GM21367 (cell line): ENCODE data around the gene USP31.

ENCODE experiments used
- ATAC-seq: cut with Tn5 transposase; IDR thresholded peaks from one replicate; pipeline ENCODE4 v1.9.1; 2021; ENCODE audit not compliant: unreplicated experiment

USP31 gene, protein sequence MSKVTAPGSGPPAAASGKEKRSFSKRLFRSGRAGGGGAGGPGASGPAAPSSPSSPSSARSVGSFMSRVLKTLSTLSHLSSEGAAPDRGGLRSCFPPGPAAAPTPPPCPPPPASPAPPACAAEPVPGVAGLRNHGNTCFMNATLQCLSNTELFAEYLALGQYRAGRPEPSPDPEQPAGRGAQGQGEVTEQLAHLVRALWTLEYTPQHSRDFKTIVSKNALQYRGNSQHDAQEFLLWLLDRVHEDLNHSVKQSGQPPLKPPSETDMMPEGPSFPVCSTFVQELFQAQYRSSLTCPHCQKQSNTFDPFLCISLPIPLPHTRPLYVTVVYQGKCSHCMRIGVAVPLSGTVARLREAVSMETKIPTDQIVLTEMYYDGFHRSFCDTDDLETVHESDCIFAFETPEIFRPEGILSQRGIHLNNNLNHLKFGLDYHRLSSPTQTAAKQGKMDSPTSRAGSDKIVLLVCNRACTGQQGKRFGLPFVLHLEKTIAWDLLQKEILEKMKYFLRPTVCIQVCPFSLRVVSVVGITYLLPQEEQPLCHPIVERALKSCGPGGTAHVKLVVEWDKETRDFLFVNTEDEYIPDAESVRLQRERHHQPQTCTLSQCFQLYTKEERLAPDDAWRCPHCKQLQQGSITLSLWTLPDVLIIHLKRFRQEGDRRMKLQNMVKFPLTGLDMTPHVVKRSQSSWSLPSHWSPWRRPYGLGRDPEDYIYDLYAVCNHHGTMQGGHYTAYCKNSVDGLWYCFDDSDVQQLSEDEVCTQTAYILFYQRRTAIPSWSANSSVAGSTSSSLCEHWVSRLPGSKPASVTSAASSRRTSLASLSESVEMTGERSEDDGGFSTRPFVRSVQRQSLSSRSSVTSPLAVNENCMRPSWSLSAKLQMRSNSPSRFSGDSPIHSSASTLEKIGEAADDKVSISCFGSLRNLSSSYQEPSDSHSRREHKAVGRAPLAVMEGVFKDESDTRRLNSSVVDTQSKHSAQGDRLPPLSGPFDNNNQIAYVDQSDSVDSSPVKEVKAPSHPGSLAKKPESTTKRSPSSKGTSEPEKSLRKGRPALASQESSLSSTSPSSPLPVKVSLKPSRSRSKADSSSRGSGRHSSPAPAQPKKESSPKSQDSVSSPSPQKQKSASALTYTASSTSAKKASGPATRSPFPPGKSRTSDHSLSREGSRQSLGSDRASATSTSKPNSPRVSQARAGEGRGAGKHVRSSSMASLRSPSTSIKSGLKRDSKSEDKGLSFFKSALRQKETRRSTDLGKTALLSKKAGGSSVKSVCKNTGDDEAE (N-terminal part only)

DNA sequence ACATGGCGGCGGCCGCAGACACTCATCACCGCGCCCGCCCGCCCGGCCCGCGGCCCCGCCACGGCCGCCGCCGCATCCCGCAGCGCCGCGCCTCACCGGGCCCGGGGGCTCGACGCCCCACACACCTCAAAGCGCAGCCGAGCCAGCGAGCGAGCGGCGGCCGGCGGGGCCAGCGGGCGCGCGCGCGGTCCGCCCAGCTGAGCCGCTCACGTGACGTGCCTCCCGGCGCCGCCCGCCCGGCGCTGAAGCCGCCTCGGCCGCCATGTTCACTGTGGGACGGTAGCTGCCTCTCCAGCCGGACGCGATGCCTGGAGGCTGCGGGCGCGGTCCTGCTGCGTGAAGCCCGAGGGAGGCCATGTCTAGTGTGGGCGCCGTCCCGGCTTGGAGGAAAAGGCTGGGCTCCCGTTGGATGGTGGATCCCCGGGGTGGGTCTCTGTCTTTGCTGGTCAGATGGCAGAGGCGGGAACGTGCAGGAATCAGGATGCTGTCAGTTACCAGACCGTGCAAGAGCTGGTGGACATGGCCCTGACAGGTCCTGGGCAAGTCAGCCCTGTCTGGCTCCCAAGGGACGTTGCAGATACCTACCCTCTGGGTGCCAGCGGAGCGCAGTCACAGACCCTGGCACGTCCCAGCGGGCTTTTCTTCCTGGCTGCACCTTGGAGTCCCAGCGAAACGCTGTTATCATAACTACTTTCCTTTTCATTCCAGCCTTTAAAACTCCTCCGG lies at the start of gene USP31:
Gene USP31, minus strand, starts transcription at position 186 of the 726 bp plus-strand sequence. Its CDS starts 182 bp downstream, at position 4.
- peak; percentile 89 for ATAC-seq

DNA sequence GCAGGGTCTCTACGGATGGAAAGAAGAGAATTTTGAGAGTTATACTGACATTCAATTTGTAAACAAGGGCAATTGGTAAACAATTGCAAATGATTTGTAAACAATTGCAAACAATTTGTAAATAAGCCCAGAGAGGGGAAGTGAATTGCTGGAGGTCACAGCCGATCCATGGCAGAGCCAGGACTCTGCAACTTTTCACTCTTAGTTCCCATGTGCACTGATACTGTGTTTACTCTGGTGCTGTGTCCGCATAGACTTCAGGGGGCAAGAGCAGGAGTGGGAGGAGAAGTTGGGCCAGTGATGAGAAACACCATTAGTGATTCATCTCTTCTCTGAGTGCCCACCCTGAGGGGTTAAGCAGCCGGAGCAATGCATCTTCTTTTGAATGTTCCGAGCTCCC lies 47.3 kb upstream of the USP31 start:
- no peak for ATAC-seq

DNA sequence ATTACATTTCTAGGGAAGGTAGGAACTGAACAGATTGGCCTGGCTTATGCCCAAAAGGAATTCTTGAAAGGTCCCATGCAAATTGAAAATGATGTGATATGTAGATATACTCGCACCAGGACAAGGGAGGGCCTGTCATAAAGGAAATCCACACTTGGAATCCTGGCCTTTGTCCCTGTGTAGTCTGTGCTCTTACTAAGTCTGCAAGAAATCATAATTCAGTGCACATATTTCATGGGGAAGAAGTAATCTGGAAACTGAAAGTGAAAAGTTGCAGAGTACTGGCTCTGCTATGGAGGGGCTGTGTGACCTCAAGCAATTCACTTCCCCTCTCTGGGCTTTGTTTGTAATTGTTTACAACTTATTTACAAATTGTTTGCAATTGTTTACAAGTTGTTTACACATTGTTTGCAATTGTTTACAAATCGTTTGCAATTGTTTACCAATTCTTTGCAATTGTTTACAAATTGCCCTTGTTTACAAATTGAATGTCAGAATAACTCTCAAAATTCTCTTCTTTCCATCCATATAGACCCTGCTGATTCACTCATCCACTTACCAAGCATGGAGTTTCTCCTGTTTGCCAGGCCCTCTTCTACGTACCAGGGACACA lies 46.2 kb upstream of the USP31 start:
- ATAC-seq, result no peak

DNA sequence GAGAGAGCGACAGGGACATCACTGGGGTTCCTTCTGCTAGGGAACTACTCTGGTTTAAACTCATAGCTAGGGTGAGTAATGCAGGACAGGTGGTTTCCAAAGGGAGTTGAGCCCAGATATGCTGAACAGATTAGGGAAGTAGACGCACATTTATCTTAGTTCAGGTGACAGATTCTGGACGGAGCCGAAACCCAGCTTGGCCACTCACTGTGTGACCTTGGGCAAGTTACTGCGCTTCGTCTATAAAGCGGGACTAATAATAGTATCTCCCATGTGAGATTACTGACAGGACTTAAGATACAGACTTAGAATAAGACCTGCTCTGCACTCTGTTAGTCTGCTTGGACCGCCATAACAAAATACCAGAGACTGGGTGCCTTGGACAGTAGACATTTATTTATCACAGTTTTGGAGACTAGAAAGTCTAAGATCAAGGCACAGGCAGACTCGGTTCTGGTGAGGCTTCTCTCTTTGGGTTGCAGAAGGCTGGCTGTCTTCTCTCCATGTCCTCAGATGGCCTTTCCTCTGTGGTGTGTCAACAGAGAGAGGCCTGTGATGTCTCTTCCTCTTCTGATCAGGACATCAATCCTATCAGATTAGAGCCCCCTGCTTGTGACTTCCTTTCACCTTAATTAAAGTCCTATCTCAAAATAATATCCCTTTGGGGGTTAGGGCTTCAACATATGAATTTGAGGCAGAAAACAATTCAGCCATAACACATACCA lies 45.4 kb upstream of the USP31 start:
- ATAC-seq, result no peak

DNA sequence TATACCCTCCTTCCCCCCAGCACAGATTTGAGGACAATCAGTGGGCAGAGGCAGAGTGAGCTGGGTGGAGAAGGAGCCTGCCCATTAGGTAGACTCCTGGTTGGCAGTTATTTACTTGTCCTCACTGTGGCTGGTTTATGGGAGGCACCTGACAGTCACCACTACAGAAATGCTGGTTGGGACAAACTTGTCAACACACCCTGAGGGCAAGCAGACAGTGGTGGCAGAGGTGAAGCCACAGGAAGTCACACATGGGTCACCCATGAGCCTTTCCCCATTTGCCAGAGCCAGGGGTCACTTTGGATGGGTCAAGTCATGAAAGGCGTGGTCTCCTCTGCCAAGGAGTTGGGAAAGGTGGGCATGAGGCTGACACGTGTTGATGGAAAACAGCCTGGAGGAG lies 39.7 kb upstream of the USP31 start:
- ATAC-seq, result no peak

DNA sequence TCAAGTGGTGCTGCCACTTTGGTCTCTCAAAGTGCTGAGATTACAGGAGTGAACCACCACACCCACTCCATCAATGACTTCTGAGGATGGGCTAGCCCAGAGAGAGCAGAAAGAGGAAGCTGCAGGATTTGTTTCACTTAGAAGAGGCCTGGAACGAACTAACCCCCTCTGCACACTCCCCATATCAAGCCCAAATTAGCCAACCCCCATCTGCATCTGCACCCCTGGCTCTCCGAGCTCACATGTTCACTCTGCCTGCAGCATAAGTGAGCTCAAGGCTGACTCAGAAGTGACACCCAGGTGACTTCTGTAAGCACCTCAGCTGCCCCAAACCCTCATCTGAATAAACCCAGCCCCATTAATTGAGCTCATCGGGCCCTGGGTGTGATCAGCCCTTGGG lies 38.1 kb upstream of the USP31 start:
- ATAC-seq, result no peak

DNA sequence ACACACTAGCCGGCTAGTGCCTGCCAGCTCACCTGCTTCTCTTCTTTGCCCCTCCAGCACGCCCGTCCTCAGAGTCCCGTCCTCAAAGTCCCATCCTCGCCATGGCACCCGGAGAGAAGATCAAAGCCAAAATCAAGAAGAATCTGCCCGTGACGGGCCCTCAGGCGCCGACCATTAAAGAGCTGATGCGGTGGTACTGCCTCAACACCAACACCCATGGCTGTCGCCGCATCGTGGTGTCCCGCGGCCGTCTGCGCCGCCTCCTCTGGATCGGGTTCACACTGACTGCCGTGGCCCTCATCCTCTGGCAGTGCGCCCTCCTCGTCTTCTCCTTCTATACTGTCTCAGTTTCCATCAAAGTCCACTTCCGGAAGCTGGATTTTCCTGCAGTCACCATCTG lies 36.9 kb upstream of the USP31 start:
- no peak for ATAC-seq

DNA sequence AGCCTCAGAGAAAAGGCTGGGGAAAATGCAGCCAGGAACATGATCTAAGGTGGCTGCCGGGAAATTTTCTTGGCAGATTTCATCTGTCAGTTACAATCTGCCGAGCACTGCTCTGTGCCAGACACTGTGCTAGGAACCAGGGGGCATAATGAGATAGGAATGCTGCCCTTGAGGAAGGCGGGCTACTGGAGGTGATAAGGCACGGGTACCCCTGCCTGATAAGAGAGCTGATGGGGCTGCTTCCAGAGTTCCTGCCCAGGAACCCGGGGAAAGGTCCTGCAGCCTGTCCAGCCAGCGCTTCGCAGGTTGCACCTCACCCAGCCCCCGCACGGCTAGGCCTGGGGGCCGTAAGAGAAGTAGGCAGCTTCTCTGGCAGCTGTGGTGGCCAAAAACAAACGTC lies 36.4 kb upstream of the USP31 start:
- no peak for ATAC-seq

DNA sequence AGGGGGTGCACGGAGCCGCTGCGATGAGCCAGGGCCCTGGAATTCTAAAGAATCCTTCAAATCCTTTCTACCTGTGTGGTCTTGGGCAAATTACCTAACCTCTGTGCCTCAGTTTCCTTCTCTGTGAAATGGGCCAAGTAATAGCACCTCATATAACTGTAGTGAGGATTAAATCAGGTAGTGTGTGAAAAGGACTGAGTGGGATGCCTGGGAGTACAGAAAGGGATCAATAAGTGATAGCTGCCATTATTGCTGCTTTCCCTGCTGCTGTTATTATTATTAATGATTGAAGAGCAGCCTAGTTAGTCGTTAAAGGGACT lies 34.3 kb upstream of the USP31 start:
- ATAC-seq, result no peak

DNA sequence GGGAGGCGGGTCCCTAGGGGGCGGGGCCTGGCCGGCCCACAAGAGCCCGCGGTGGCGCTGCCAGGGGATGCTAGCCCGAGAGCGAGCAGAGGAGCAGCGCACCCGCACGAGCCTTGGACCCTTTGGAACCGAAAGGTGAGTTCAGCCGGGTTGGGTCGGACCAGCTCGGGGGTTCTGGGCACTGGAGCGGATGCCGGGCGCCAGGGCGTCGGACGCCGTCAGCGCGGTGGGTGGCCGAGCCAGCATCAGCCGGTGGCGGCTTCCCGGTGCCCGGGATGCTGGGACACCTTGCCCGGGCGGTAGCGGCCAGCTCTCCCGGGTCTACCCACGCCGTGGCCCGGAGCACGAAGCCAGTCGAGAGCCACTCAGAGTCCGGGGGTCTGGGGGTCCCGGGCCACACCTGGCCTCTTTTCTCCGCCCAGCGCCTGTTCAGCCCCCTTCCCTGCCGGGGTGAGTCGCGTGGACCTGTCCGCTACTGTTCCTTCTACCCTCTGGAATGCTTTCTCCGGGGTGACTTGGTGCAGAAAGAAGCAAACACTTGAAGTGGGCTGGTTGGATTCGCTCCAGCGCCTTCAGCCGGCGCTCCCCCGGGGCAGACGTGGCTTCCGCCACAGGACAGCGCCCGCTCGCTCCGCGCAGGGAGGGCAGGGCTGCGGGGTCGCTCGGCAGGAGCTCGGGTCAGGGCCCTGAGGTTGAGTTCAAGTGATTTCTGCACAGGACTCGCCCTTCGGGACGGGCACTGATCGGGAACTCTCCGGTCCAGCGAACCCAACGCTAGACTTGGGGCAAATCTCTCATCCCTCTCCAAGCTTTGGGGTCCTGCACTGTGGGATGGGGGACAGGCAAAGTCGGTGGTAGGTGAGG lies 33.7 kb upstream of the USP31 start, which contains the start of gene SCNN1G:
Gene SCNN1G, plus strand, starts transcription at position 67 of the 864 bp plus-strand sequence. CDS start 3,527 bp downstream, outside the sequence.
- no peak for ATAC-seq

DNA sequence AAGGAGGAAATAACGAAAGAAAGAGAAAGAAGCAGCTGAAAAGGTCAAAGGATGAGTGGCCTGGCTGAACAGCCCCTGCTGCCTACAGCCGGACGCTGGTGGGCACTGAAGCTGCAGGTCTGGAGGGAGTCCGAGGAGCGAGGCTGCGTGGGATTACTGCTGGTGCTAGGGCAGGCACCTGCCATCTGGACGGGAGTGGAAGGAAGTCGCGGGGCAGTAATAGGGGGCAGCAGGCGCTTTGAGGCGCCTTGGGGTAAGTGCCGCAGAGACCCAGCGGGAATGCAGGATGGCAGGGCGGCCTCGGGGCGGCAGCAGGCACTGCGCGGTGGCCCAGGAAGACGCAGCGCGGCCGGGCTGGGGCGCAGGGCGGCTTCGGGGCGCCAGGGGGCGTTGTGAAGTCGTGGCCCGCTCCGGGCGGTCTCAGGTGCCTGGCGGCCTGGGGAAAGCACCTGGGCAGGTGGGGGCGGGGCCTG lies 33.0 kb upstream of the USP31 start:
- ATAC-seq, result peak; percentile 84

DNA sequence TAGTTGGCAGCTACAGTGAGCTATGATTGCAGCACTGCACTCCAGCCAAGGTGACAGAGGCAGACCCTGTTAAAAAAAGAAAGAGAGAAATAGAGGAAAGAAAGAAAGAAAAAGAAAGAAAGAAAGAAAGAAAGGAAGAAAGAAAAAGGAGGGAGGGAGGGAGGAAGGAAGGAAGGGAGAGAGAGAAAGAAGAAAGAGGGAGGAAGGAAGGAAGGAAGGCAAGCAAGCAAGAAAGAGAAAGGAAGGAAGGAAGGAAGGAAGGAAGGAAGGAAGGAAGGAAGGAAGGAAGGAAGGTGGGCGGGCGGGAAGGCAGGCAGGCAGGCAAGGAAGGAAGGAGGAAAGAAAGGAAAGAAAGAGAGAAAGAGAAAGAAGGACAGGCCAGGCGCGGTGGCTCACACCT lies 32.3 kb upstream of the USP31 start:
- ATAC-seq, result no peak

DNA sequence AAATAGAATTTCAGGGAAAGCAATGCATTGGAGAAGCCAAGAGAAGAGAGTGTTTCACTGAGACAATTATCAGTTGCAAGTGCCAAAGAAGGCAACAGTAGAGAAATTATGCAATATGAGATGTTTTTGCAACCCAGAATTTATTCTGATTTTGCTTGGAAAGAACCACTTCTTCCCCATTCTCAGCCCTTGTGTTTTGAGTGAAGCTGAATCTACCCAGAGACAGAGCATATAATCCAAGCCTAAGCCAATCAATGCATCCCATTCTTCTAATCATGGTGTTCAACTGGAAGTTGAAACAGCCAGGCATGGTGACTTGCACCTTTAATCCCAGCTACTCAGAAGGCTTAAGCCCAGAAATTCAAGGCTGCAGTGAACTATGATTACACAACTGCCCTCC lies 26.4 kb upstream of the USP31 start:
- ATAC-seq, result no peak

DNA sequence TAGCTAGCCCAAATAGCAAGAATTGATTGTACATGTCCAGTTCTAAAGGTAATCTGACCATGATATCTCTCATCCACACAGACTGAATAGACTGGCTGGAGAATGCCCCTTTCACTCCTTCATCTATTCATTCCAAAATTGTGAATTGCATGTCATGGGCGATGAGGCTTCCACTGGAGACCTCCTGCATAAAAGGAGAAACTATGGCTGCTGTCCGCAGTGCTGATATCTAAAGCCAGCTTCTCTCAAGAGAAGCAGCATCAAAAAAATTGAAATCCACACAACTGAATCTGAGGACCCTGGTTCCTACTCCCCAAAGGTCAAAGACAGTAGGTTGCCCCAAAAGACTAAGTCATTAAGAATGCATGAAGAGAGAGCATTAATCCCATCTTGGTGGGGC lies 25.4 kb upstream of the USP31 start:
- no peak for ATAC-seq

DNA sequence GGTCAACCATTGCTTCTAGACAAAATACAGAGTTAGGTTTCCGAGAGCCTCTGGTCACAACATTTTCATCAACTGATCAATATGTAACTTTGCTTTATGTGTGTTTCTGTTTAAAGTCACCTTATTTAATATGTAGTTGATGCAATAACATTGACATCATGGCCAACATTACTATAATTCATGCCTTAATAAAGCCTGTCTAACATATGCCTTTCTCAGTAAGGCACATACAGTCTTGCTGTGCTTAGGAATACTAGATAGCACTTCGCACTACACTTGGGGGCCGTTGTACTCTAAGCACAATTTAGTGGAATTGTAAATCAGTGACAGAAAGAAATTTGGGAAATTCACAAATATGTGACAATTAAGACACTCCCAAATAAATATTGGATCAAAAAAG lies 23.7 kb upstream of the USP31 start:
- ATAC-seq, result no peak

DNA sequence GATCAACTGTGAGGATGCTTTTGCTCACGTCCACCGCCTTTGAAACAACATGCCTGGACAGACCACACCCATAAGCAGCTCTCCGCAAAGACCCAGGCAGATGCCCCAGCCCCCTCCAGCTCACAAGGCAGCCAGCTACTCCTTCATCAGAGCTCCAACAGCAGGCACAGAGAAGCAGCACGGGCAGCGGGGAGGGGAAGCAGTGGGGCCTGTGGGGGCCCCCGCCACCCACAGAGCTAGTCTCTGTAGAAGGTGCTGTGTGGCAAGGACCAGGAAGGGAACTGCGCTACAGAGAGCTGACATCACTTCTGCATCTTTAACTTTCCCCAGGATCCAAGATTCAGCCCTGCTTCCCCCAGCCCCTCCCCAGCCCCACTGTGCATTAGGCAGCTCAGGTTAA lies 23.3 kb upstream of the USP31 start:
- no peak for ATAC-seq

DNA sequence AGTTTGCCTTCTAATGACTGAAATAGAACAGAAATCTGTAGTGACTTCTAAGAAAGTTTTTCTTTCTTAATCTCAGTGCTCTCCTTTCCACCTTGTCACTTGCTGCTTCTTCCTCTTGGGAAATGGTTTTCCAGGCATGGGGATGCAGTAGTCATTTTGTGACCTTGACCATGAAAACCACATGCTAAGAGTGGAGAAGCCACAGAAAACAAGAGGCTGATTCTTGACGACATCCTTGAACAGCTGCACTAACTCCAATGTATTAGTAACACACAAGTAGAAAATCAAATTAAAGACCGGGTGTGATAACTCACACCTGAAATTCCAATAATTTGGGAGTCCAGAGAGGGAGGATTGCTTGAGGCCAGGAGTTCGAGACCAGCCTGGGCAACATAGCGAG lies 15.5 kb upstream of the USP31 start:
- ATAC-seq, result no peak

DNA sequence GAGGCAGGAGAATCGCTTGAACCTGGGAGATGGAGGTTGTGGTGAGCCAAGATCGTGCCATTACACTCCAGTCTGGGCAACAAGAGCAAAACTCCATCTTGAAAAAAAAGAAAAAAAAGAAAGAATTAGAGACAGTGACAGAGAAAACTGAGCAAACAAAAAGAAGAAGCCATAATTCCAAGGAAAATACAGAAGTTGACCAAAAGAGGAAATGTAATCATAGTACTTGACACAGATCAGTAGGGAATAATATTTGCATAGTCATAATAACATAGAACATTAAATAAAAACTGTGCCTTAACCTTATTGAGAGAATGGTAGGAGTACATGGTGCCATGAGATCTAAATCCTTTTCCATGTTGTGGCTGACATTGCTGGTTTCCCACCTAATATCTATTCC lies 14.7 kb upstream of the USP31 start:
- ATAC-seq, result no peak

DNA sequence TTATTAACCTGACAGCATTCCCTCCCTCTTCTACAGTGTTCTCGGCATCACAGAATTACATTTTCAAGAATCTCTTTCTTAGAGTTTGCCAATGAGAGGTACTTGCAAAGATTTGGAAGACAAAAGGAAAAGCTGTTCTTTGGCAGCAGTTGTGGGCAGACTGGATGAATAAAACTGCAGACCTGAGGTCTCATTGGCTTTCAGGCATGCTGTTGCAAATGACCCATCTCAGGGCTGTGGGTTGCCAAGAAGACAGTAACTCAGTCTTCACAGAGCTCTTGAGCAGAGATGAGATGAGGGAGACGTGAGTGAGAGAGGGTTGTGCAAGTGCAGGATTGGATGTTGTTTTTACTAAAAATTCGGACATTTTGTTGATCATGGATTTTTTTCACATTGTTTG lies 11.3 kb upstream of the USP31 start:
- no peak for ATAC-seq
